ENCODE data around the gene LRRC8E.
"Not testable (repeated sequence)": the region's sequence is repeated elsewhere in the genome, so short reads cannot be mapped to it uniquely, and the experiment has no call there.

The LRRC8E gene

DNA sequence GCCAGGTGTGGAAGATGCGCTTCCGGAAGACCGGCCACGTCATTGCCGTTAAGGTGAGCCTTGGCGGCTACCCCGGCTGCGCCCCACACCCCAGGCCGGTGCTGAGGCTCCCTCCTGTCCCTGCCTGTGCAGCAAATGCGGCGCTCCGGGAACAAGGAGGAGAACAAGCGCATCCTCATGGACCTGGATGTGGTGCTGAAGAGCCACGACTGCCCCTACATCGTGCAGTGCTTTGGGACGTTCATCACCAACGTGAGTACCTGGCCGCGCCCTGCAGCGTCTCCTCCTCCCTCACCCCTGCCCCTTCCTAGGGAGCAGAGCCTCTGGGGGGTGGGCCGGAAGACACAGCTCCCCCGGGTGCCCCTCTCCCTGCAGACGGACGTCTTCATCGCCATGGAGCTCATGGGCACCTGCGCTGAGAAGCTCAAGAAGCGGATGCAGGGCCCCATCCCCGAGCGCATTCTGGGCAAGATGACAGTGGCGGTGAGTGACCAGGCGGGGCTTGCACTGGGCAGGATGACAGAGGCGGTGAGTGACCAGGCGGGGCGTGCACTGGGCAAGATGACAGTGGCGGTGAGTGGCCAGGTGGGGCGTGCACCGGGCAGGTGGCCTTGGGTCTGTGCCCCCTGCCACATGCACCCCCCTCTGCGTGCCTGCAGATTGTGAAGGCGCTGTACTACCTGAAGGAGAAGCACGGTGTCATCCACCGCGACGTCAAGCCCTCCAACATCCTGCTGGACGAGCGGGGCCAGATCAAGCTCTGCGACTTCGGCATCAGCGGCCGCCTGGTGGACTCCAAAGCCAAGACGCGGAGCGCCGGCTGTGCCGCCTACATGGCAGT, 22.2 kb downstream of the LRRC8E start:
- no peak for DNase-seq

GRCh38 chr19:7911508-7912143, 23.3 kb downstream of the LRRC8E start:
- no peak for DNase-seq

DNA sequence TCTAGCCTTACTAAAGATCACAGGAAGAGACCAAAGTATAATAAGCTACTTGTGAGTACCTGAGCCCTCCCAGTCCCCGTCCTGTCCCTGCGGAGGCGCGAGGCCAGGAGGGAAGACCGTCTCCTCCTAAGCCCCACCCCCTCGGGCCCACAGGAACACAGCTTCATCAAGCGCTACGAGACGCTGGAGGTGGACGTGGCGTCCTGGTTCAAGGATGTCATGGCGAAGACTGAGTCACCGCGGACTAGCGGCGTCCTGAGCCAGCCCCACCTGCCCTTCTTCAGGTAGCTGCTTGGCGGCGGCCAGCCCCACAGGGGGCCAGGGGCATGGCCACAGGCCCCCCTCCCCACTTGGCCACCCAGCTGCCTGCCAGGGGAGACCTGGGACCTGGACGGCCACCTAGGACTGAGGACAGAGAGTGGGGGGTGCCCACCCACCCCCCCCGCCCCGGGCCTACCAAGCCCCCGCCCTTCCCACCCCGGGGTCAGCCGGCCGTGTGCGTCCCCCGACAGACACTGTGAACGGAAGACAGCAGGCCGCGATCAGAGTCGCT, 23.9 kb downstream of the LRRC8E start:
- DNase-seq, result no peak

- no peak for DNase-seq
Observed at GRCh38 chr19:7912697-7913564, 24.6 kb downstream of the LRRC8E start.

- no peak for DNase-seq
Observed at GRCh38 chr19:7913652-7914051, 25.3 kb downstream of the LRRC8E start.

GRCh38 chr19:7914099-7914498, 25.8 kb downstream of the LRRC8E start:
- DNase-seq, result no peak

DNA sequence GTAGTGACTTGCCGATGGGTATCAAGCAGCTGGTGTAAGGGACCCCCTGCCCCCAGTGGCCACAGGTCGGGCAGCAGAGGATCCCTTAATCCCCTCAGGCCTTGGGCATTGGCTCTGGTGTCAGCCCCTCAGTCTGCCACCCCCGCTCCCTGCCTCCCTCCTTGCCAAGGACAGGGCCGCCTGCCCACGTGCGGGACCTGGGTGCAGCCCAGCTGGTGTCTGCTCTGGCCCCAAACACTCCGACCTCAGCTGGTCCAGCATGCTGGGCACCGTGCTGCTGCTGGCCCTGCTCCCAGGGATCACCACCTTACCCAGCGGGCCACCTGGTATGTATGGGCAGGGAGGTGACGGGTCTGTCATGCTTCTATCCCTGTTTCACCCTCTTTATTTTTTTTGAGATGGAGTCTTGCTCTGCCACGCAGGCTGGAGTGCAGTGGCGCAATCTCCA, 26.3 kb downstream of the LRRC8E start, which contains the start of gene TGFBR3L:
TGFBR3L (plus strand) TSS at position 233 of the 448 bp plus-strand sequence.
- no peak for DNase-seq

DNA sequence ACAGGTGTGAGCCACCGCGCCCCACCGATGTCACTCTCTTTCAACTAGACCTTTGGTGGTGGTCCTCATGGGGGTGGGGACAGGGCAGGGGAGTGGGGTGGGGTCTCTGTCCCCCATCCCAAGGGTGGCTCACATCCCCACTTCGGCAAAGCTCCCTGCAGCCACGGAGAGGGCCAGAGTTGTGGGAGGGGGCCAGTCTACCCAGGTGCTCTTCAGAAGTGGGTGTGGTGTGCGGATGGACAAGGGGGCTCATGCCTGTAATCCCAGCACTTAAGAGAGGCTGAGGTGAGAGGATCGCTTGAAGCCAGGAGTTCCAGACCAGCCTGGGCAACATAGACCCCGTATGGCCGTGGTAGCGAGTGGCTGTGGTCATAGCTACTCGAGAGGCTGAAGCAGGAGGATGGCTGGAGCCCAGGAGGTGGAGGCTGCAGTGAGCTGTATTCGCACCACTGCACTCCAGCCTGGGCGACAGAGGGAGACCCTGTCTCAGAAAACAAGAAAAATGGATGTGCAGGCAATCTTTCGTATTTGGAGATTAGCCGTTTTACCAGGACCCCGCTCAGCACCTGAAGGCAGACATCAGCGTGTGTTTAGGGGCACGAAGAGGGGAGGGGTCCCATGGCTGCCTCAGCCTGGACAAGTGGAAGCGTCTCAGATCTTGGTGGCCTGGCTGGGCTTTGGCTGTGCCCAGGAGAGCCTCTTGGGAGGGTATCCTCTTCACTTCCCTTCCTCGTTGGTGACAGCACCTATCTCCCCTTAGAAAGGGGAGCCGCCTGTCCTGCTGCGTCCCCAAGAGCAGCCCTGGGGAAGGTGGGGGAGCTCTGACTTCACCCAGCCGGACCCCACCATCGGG, 27.2 kb downstream of the LRRC8E start:
- no peak for DNase-seq

DNA sequence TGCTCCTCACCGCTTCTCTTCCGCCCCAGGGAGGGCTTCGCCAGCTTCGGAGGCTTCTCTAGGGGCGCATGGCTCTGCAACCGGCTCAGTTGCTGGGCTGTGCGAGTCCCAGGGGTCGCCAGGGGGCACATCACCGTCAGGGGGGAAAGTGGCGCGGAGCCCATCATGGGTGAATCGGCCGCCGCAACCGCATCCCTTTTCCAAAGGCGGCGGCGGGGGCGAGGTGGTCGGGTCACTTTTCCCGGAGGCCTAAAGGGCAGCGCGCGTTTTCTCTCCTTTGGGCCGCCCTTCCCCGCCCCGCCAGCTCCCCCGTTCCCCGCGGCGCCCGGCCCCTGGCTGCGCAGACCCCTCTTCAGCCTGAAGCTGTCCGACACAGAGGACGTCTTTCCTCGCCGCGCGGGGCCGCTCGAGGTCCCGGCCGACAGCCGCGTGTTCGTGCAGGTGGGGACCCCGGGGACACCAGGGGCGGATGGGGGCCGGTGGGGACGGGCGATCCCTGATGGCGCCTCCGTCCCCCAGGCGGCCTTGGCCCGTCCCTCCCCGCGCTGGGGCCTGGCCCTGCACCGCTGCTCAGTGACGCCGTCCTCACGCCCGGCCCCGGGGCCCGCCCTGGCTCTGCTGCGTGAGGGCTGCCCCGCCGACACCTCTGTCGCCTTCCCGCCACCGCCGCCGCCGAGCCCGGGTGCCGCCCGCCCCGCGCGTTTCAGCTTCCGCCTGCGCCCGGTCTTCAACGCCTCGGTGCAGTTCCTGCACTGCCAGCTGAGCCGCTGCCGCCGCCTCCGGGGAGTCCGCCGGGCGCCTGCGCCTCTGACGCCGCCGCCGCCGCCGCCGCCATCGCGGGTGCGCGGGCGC, 28.0 kb downstream of the LRRC8E start:
- DNase-seq, result no peak

GRCh38 chr19:7916955-7917266, 28.6 kb downstream of the LRRC8E start:
- DNase-seq, result no peak

GRCh38 chr19:7917267-7918061, 29.2 kb downstream of the LRRC8E start:
- DNase-seq, result no peak

- not testable (repeated sequence) for DNase-seq
Observed at GRCh38 chr19:7918062-7918614, 29.8 kb downstream of the LRRC8E start.

- DNase-seq, result no peak
Observed at GRCh38 chr19:7918615-7919421, 30.5 kb downstream of the LRRC8E start.

- peak; percentile 92 for DNase-seq
Observed at GRCh38 chr19:7919610-7920518, 31.6 kb downstream of the LRRC8E start, which contains the start of gene SNAPC2. Gene SNAPC2 (plus strand): TSS chr19:7920338. CDS start chr19:7920367, 29 bp downstream.

GRCh38 chr19:7920519-7921301, 32.4 kb downstream of the LRRC8E start:
- DNase-seq, result peak; percentile 100

DNA sequence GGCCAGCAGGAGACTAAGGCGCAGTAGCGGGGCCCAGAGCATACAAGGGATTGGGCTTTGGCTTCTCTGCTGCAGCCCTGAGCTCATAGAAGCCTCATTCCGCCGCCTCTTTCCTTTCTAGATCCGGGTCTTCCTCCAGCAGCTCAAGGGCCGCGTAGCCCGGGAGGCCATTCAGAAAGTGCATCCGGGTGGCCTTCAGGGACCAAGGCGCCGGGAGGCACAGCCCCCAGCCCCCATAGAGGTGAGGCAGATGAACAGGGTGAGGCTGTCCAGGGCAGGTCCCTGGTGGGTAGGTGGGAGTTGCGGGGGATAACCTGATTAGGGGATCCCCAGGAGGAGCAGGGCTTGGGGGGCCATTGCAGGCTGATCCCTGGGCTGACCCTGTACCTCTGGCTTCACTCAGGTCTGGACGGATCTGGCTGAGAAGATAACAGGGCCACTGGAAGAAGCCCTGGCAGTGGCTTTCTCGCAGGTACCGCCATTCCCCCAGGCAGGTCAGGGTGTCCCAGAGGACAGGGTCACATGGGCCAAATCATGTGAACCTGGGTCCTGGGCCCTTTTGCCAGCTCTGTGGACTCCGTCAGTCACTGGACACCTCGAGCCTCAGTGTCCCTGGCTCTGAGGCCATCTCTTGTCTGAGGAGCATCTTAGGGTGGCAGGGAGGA, 33.1 kb downstream of the LRRC8E start:
- no peak for DNase-seq
